GM23338 (cell line): ENCODE results near the gene TMEM165. TPM values are rescaled to one million over a fixed set of nuclear protein-coding genes. Genes with fewer than 3 reads are reported as not detected.

Experiments
- ETS1 ChIP-seq: IDR thresholded peaks from 2 replicates; pipeline ENCODE4 v1.6.1; 2016; ENCODE audit warnings: antibody characterized with exemption
- EZH2phosphoT487 ChIP-seq: fragments of 200-600 bp; sonication (generic); IDR thresholded peaks from one replicate; pipeline ENCODE4 v1.8.1; 2018; ENCODE audit warnings: antibody characterized with exemption; ENCODE audit not compliant: unreplicated experiment
- JUNB ChIP-seq: IDR thresholded peaks from one replicate; pipeline ENCODE4 v1.6.1; 2016; ENCODE audit warnings: antibody characterized with exemption; ENCODE audit not compliant: unreplicated experiment
- NANOG ChIP-seq: IDR thresholded peaks from 2 replicates; pipeline ENCODE4 v1.6.1; 2016; ENCODE audit warnings: antibody characterized with exemption, borderline replicate concordance
- REST ChIP-seq: IDR thresholded peaks from one replicate; pipeline ENCODE4 v1.6.1; 2018; ENCODE audit warnings: antibody characterized with exemption; ENCODE audit not compliant: unreplicated experiment
- ZNF462 ChIP-seq: fragments of 250-450 bp; sonication (Bioruptor Pico); IDR thresholded peaks from 2 replicates; pipeline ENCODE4 v1.5.0; 2020; ENCODE audit warnings: mild to moderate bottlenecking, moderate library complexity
- polyA plus RNA-seq: library from polyadenylated mRNA; unstranded; fragments of >200 nt; fragmentation: Nextera tagmentation; extraction: Ambion mirVana; gene quantifications from 2 replicates; pipeline ENCODE4 v1.2.1, GENCODE V29; 2016
- total RNA-seq: library from RNA; depleted of rRNA; stranded (reverse); fragments of >200 nt; shearing (Covaris generic); gene quantifications from 2 replicates; pipeline ENCODE4 v1.2.3, GENCODE V29; 2014

The TMEM165 gene
- total and polyA plus RNA-seq, 2 experiments from 2014 or later, result 125 to 171 TPM

GRCh38 chr4:55364691-55365344 lies 30.9 kb upstream of the TMEM165 start (continued):
- no peak for TF ChIP-seq ZNF462 (CRISPR knock-in tag)
- no peak for TF ChIP-seq REST
- no peak for TF ChIP-seq NANOG
- no peak for TF ChIP-seq EZH2phosphoT487
- no peak for TF ChIP-seq ETS1
- TF ChIP-seq JUNB, result no peak
